Lung (tissue), 12 donors: ENCODE data around the gene CDC42SE2. TPM values are rescaled to one million over a fixed set of nuclear protein-coding genes. Genes with fewer than 3 reads are reported as not detected.

ENCODE experiments used
- ATAC-seq: fragments of 200-7000 bp; cut with Tn5 transposase; one replicate; pipeline ENCODE4 v1.9.1; 2020; ENCODE audit warnings: moderate number of reproducible peaks; ENCODE audit not compliant: insufficient read depth, low FRiP score
- DNase-seq, 3 donors: peaks; one replicate each; pipeline ENCODE4 v3.0.0-alpha.2; 2013 to 2017
- H3K27ac ChIP-seq, 2 donors: one replicate each; pipeline ENCODE4 v1.5.1; 2013; ENCODE audit warnings: mild to moderate bottlenecking in 2 of 2, moderate library complexity in 2 of 2, control low read depth in 1 of 2, inconsistent platforms in 1 of 2, low read depth in 1 of 2, low read length in 1 of 2
- H3K27me3 ChIP-seq, 3 donors: one replicate each; pipeline ENCODE4 v1.5.1; 2013; ENCODE audit warnings: low read length in 2 of 3; ENCODE audit not compliant: control insufficient read depth in 3 of 3, insufficient read depth in 3 of 3
- H3K36me3 ChIP-seq, 4 donors: one replicate each; pipeline ENCODE4 v1.5.1; 2013; ENCODE audit warnings: low read length in 4 of 4, mild to moderate bottlenecking in 1 of 4, moderate library complexity in 1 of 4; ENCODE audit not compliant: control insufficient read depth in 4 of 4, insufficient read depth in 4 of 4
- H3K4me1 ChIP-seq, 5 donors: one replicate each; pipeline ENCODE4 v1.5.1; 2013; ENCODE audit warnings: low read length in 5 of 5, mild to moderate bottlenecking in 2 of 5, moderate library complexity in 1 of 5; ENCODE audit not compliant: control insufficient read depth in 5 of 5, insufficient read depth in 5 of 5
- H3K4me3 ChIP-seq: one replicate; pipeline ENCODE4 v1.5.1; 2013; ENCODE audit warnings: mild to moderate bottlenecking, control low read depth, moderate library complexity
- H3K9ac ChIP-seq, 2 donors: one replicate each; pipeline ENCODE4 v1.5.1; 2013; ENCODE audit warnings: low read length in 2 of 2, control low read depth in 1 of 2; ENCODE audit not compliant: insufficient read depth in 1 of 2
- H3K9me3 ChIP-seq, 4 donors: one replicate each; pipeline ENCODE4 v1.5.1; 2013; ENCODE audit warnings: low read length in 3 of 4, mild to moderate bottlenecking in 1 of 4, moderate library complexity in 1 of 4; ENCODE audit not compliant: control insufficient read depth in 4 of 4, insufficient read depth in 3 of 4
- CTCF ChIP-seq: IDR thresholded peaks from 2 replicates; pipeline ENCODE4 v1.5.1; 2012; ENCODE audit warnings: mild to moderate bottlenecking; ENCODE audit errors: control extremely low read depth, extremely low read depth
- WGBS, 2 donors: extraction: QIAGEN DNeasy Blood & Tissue Kit; methylation state at CpG; one replicate each; pipeline ENCODE4 v1.1.7; 2013; 5-methylcytosine and 5-hydroxymethylcytosine counted together
- polyA plus RNA-seq, 2 donors: library from polyadenylated mRNA; stranded (reverse); fragments of 200-250 nt; gene quantifications; one replicate each; pipeline ENCODE4 v1.2.1, GENCODE V29; 2013
- total RNA-seq, 2 donors: library from RNA; depleted of rRNA in 1 of 2; stranded (reverse); fragments of >200 nt in 1 of 2; gene quantifications; one replicate each; pipeline ENCODE4 v1.2.1, GENCODE V29; 2014 to 2021
- donor health status: control.
- donor health status: control.
- donor health status: Bipolar disorder and iron deficiency.
- donor health status: healthy.
- donor health status: DM: yes; HTN: yes; CAD: no.

CDC42SE2 gene
- total and polyA plus RNA-seq, 4 donors = 18.1 to 58.9 (median 28.4) TPM

- Histone ChIP-seq H3K27me3 (no peaks in the 10 kb centered on the region), H3K9me3 (no peaks in the 10 kb centered on the region), H3K9ac (no peak overlapping the region), H3K4me3 (no peak overlapping the region), H3K27ac (no peak overlapping the region), H3K4me1 (no peaks in the 10 kb centered on the region), H3K36me3 (no peaks in the 10 kb centered on the region)
- no peak for DNase-seq
- TF ChIP-seq CTCF = no peak
- ATAC-seq = no peak
- WGBS, 2 donors = 82 to 97% methylated on average over 4 of the region's 4 CpGs
Measured at GRCh38 chr5:131225282-131225974, 38.4 kb upstream of the CDC42SE2 start.

- Histone ChIP-seq H3K27ac (no peak overlapping the region), H3K27me3 (no peaks in the 10 kb centered on the region), H3K4me3 (no peak overlapping the region), H3K9me3 (no peaks in the 10 kb centered on the region), H3K4me1 (no peaks in the 10 kb centered on the region), H3K36me3 (no peaks in the 10 kb centered on the region), H3K9ac (no peak overlapping the region)
- ATAC-seq (no peak), DNase-seq (no peak)
- TF ChIP-seq CTCF = no peak
- 90 to 95% methylated on average over 2 of the region's 2 CpGs for WGBS, 2 donors
Measured at GRCh38 chr5:131226899-131227298, 37.0 kb upstream of the CDC42SE2 start.

- H3K36me3 ChIP-seq = no peaks in the 10 kb centered on the region
- TF ChIP-seq CTCF = no peak
Measured at GRCh38 chr5:131228646-131229045, 35.2 kb upstream of the CDC42SE2 start.

GRCh38 chr5:131229623-131230022 lies 34.2 kb upstream of the CDC42SE2 start:
- no peak for DNase-seq

More at GRCh38 chr5:131228646-131229045, 35.2 kb upstream of the CDC42SE2 start:
- ATAC-seq = no peak
- Histone ChIP-seq H3K9ac (no peak overlapping the region), H3K27ac (no peak overlapping the region), H3K9me3 (no peaks in the 10 kb centered on the region), H3K4me1 (no peaks in the 10 kb centered on the region), H3K27me3 (no peaks in the 10 kb centered on the region), H3K4me3 (no peak overlapping the region)
- DNase-seq = no peak
- WGBS, 2 donors = 89 to 91% methylated on average over 1 of the region's 1 CpG

More at GRCh38 chr5:131229623-131230022, 34.2 kb upstream of the CDC42SE2 start:
- no peaks in the 10 kb centered on the region for H3K27me3 ChIP-seq
- H3K9me3 ChIP-seq = no peaks in the 10 kb centered on the region
- WGBS, 2 donors = 86 to 95% methylated on average over 4 of the region's 4 CpGs
- no peak overlapping the region for H3K9ac ChIP-seq
- no peak for TF ChIP-seq CTCF
- H3K4me1 ChIP-seq = no peaks in the 10 kb centered on the region
- no peak overlapping the region for H3K27ac ChIP-seq
- no peak for ATAC-seq
- no peak overlapping the region for H3K4me3 ChIP-seq
- no peaks in the 10 kb centered on the region for H3K36me3 ChIP-seq
